OCI-M1 (cell line): ENCODE measurements around the gene KDM2B.
"Not testable (repeated sequence)": the region's sequence is repeated elsewhere in the genome, so short reads cannot be mapped to it uniquely, and the experiment has no call there.

Source experiments
- DNase-seq: peaks from one replicate; lab custom pipeline; 2025; lab: John Stamatoyannopoulos, UW

Gene KDM2B

GRCh38 chr12:121384891-121385290, 195.9 kb downstream of the KDM2B start:
- DNase-seq: not testable (repeated sequence)

DNA sequence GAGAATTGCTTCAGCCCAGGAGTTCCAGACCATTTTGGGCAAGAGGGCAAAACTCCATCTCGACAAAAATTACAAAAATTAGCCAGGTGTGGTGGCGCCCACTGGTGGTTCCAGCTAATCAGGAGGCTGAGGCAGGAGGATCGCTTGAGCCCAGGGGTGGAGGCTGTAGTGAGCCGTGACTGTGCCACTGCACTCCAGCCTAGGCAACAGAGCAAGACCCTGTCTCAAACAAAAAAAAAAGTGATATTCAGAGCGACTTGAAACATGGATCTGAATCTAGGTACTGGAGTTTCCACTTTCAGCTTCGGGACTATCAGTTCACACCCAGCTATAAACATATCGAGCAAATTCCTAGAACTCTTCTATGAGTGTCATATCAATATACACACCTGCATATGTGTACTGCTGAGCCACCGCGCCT, 197.2 kb downstream of the KDM2B start:
- no peak for DNase-seq

GRCh38 chr12:121379945-121380344, 200.9 kb downstream of the KDM2B start:
- DNase-seq: no peak
